ES-I3 (cell line): ENCODE results near the gene CLMP.

Experiments
- H3K36me3 ChIP-seq: 2 replicates; pipeline ENCODE4 v1.6.1; 2013; ENCODE audit warnings: mild to moderate bottlenecking, low read length, control low read depth, moderate library complexity; ENCODE audit not compliant: insufficient read depth
- H3K4me1 ChIP-seq: 2 replicates; pipeline ENCODE4 v1.6.1; 2013; ENCODE audit warnings: mild to moderate bottlenecking, control low read depth, low read length; ENCODE audit not compliant: insufficient read depth
- H3K9ac ChIP-seq: 2 replicates; pipeline ENCODE4 v1.6.1; 2013; ENCODE audit warnings: low read depth, mild to moderate bottlenecking, low read length, moderate library complexity
- H3K9me3 ChIP-seq: 2 replicates; pipeline ENCODE4 v1.6.1; 2013; ENCODE audit warnings: mild to moderate bottlenecking, low read length, moderate library complexity; ENCODE audit not compliant: control insufficient read depth, insufficient read depth

Gene CLMP, protein sequence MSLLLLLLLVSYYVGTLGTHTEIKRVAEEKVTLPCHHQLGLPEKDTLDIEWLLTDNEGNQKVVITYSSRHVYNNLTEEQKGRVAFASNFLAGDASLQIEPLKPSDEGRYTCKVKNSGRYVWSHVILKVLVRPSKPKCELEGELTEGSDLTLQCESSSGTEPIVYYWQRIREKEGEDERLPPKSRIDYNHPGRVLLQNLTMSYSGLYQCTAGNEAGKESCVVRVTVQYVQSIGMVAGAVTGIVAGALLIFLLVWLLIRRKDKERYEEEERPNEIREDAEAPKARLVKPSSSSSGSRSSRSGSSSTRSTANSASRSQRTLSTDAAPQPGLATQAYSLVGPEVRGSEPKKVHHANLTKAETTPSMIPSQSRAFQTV

DNA sequence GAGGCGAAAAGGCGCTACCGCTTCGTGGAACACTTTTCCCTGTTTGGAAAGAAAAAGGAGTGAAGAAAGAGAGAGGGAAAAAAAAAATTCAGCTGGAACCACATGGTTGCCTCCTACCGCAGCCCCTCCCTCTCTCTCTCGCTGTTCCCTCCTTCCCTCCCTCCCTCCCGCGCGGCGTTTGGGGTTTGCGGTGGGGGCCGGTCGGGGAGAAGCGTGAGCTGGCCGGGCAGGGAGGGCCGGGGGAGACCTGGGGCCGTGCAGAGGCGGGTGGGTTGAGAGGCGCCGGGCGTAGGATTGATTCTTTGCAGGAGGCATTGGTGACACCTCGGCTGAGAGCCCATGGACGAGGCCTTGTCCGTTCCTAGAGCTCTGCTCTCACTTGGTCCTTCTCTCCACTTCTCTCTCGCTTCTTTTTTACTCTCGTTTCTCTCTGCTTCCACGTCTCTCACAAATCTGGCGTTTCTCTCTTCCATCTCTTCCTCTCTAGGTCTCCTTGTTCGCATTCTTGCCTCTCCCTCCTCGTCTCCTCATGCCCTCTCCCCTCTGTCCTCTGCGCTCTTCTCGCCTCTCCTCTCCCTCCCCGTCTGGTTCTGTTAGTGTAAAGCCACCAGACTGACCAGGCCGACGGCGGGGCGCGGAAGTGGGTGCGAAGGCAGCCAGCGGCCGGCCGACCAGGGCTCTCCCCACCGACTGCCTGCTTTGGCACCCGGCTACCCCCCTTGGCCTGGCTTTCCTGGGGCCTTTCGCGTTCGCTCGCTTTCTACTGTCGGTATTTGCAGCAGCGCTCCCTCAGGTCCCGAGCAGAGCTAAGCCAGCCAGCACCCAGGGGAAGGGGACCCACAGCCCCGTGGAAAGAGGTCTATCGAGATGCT, at the start of gene CLMP:
TSS of gene CLMP (minus strand) at position 61 of the 872 bp plus-strand sequence. CDS start 308 bp downstream, outside the sequence.
- H3K9ac ChIP-seq = peak within 1 kb of the TSS; percentile 81
- H3K36me3 ChIP-seq = no peaks in the 10 kb centered on the region; the same call in 1 of the 2 replicates

DNA sequence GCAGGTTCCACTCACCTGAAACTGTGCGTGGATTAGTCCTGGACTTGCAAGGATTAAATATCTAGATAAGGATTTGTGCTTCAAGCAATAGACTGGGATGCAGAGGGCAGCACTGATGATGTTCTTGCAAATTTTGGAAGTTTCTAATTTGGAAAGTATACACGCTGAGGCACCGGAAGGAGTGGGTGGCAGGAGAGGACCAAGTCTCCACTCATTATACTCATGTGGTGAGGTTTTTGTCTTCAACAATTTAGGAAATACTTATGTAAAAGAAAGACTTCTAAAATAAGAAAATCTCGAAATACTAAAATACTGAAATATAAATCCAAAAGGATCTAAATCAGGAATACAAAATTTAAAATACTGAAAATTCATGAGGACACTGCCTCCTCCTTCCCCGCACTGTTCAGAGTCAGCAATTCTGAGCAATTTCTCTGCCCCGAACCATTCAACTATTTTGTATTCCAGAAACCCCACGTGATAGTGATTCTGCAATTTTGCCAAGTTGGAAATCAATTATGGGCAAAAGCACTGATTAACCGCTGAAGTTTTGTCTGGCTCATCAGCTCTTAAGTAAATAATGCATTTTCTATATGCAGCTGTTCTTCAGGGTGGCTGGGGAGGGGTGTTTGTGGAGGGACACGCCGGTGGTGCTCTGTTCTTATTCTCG, 47.0 kb upstream of the CLMP start:
- Histone ChIP-seq H3K36me3 (no peaks in the 10 kb centered on the region), H3K9me3 (no peaks in the 10 kb centered on the region), H3K9ac (no peak overlapping the region), H3K4me1 (peaks cover 15% of the 10 kb centered on the region)

More for the DNA sequence above, at the start of gene CLMP:
- Histone ChIP-seq H3K4me1 (peaks cover 32% of the 10 kb centered on the region), H3K9me3 (no peaks in the 10 kb centered on the region)

DNA sequence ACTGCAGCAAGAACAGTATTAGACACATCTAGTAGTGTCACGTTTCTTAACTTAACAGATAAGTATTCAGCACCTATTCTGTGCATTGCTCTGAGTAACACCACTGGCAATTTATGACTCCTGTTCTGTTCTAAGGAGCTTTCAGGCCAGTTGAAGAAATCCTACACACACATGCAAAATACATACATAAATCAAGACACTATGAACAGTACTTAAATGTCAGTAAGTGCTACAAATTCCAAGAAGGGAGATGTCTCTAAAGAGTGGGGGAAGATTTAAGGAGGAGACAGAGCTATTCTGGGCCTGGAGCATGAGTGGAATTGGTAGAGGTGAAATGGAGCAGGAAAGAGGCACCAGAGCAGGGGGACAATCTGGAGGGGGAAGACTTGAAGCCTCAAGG, 46.2 kb upstream of the CLMP start:
- H3K36me3 ChIP-seq = no peaks in the 10 kb centered on the region
- peaks cover 15% of the 10 kb centered on the region for H3K4me1 ChIP-seq
- no peak overlapping the region for H3K9ac ChIP-seq
- H3K9me3 ChIP-seq = no peaks in the 10 kb centered on the region

DNA sequence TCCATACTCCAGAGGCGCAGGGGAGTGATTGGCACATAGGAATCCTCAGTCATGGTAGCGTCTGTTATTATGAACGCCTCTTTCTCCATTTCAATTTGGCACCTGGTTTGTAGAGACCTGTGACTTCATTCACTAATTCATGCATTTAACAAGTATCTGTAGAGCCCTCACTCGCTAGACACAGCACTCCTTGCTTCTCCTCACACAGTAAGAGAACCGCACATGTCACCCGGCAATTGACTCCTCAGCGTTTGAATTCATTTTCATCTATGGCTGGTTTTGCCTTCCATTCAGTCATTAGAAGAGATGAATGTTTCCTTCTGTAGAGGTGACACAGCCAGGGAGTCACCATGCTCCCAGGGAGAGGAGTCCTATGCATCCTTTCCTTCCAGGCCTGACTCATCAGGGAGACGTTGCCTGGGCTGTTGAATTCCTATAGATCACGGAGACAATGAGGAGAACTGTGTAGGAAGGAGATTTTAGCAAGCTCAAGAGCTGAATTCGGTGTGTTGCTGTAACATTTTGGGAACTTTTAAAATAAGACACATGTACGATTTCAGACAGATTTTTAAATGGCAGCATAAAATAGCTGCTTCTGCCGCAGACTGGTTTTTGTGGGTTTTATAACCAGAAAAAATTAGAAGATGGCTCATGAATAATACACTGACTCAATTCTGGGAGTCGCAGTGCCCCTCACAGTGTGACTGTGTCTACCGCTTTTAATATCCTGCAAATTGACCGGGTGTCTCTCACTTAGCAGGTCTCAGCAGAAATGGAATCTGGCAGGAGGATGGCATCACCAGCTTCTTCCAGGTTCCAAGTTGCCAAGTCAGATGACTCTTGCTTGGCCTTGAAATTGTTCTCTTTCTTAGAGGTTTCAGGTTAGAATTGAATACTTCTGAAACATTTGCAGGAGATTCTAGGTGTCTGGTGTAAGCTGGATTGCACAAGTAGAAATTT, 44.4 kb upstream of the CLMP start:
- H3K4me1 ChIP-seq = peaks cover 13% of the 10 kb centered on the region
- H3K36me3 ChIP-seq = no peaks in the 10 kb centered on the region
- no peak overlapping the region for H3K9ac ChIP-seq
- no peaks in the 10 kb centered on the region for H3K9me3 ChIP-seq

DNA sequence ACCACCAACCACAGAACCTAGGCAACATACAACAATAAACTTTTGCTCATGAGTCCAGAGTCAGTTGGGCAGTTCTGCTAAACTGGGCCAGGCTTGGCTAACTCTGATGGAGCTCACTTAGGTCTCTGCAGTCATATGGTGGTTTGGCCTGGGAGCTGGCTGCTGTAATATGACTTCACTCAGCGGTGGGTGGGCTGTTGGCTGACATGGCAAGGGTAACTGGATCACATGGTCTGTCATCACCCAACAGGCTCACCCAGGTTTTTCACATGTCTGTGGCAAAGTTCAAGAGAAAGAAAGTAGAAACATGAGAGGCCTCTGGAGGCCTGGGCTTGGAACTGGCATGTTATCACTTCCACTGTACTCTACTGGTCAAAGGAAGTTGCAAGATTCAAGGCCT, 43.2 kb upstream of the CLMP start:
- H3K9ac ChIP-seq = no peak overlapping the region
- H3K9me3 ChIP-seq = no peaks in the 10 kb centered on the region
- H3K4me1 ChIP-seq = peaks cover 11% of the 10 kb centered on the region
- no peaks in the 10 kb centered on the region for H3K36me3 ChIP-seq

DNA sequence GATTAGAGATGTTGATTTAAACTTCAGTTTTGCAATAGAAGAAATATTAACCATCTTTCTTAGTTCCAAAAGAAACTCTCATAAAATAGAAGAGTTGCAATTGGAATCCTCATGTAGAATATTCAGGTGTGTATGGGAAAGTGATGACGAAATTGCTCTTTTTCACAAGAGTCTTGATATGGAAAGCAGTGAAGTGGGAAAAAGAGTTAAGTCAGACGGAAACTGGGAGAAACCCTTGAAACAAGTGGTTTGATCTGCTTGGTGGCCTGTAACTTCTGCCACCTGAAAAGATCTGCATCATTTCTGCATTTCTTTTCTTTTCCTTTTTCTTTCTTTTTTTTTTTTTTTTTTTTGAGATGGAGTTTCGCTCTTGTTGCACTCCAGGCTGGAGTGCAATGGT, 41.8 kb upstream of the CLMP start:
- no peaks in the 10 kb centered on the region for H3K9me3 ChIP-seq
- H3K9ac ChIP-seq = no peak overlapping the region
- H3K4me1 ChIP-seq = peaks cover 12% of the 10 kb centered on the region
- H3K36me3 ChIP-seq = no peaks in the 10 kb centered on the region

DNA sequence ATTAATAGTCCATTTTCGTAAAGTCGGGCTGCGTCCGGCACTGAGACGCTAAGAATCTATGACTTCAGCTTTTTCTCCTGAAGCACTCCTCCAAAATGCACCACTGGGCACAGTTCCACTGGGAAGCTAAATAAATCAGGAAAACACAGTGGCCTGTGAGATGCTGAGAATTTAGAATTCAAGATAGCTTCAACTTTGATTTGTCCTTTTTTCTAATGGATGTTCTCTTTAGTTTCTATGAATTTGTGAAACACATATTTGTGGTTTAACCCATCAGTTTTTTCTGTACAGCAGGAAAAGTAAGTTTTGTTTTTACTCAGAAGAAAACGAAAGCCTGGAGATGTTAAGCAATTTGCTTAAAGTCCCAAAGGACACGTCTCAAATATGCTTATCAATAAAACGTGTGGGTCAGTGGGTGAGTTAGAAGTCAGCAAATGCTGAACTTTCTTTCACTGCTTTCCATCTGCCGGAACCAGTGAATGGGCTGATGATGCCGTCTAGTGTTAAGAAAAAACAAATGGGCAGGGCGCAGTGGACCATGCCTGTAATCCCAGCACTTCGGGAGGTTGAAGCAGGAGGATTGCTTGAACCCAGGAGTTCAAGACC, 40.7 kb upstream of the CLMP start:
- Histone ChIP-seq H3K36me3 (no peaks in the 10 kb centered on the region), H3K9ac (no peak overlapping the region), H3K4me1 (peaks cover 17% of the 10 kb centered on the region), H3K9me3 (no peaks in the 10 kb centered on the region)

DNA sequence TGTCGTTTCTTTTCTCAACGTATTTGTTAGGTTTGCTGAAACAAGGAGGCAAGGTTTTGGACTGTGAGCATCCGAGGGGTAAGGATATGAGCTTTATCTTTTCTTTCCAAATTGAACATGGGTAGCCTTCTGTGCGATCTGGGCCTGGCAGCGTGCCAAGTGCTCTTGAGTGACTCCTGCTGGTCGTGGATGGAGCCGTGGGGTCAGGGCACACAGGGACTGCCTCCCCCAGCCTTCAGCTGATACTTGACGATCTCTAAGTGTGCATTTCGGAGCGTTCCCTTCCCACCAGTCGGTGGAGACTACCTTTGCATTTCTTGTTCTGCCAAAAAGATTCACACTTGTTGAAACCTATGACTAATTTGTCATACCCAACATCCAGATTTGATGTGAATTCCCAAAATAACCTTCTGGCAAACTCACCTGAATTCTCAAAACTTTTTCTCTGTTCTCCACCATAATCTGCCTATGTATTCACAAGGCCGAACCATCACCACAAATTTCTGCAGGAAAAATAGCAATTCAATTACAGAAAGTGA, 40.1 kb upstream of the CLMP start:
- H3K9ac ChIP-seq = no peak overlapping the region
- H3K36me3 ChIP-seq = no peaks in the 10 kb centered on the region
- H3K9me3 ChIP-seq = no peaks in the 10 kb centered on the region
- H3K4me1 ChIP-seq = peaks cover 17% of the 10 kb centered on the region

DNA sequence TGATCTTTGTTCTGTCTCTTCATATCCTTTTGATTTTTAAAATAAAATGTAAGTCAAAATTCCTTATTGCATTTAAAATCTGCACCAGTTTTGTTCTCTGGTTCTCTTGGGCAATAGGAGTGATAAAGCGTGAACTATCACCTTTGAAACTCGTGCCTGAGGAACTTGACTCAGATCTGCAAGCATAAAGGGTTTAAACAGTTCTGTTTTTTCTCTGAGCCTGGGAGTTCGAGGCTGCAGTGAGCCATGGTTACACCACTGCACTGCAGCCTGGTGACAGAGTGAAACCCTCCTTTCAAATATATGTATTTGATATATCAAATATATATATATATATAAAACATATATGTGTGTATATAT, 38.9 kb upstream of the CLMP start:
- no peak overlapping the region for H3K9ac ChIP-seq
- peaks cover 12% of the 10 kb centered on the region for H3K4me1 ChIP-seq
- H3K9me3 ChIP-seq = no peaks in the 10 kb centered on the region
- no peaks in the 10 kb centered on the region for H3K36me3 ChIP-seq

DNA sequence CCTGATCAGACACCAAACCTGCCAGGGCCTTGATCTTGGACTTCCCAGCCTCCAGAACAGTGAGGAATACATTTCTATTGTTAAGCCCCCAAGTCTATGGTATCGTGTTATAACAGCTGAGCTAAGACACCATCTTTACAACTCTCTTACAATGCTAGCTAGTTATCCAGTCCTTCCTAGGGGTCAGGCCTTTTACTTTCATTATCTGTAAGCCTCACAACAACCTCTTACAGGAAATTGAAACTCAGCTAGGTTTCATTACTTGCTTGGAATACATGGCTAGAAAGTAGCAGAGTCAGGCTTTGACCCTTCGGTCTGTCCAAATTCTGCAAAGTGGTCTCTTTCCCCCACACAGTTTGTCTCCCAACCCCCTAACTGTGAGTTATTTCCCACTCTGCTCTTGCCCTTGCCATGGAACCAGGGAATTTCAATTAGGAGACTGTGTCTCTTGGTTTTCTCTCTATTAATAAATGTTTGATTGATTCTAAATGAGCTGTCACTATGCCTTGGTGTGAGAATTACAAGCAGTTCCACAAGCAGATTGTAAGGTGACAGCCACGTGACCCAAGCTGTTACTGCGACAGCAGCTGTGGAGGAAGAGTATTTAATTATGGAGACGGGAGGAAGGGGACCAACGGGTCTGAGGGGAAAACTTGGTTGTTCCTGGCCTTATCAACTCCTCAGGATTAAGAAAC, 38.4 kb upstream of the CLMP start:
- Histone ChIP-seq H3K4me1 (peaks cover 16% of the 10 kb centered on the region), H3K36me3 (no peaks in the 10 kb centered on the region), H3K9ac (no peak overlapping the region), H3K9me3 (no peaks in the 10 kb centered on the region)

DNA sequence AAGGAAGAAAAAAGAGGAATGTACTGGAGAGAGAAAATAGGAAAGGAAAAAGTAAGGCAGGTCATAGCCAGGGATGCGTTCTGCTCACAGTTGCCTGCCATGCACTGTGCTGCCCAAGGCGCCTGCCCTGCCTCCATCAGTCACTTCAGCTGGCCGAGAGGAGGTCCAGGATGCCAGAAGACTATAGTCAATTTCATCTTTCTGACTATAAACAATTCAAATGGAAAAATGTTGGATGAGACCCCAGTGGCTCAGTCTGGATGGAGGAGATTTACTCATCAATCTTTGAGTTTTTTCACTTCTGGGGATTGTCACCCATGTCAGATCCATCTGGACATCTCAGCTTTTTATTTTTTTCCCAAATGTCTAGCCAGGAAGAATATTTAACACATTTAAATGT, 36.7 kb upstream of the CLMP start:
- Histone ChIP-seq H3K9ac (no peak overlapping the region), H3K4me1 (peaks cover 28% of the 10 kb centered on the region), H3K36me3 (no peaks in the 10 kb centered on the region), H3K9me3 (no peaks in the 10 kb centered on the region)

DNA sequence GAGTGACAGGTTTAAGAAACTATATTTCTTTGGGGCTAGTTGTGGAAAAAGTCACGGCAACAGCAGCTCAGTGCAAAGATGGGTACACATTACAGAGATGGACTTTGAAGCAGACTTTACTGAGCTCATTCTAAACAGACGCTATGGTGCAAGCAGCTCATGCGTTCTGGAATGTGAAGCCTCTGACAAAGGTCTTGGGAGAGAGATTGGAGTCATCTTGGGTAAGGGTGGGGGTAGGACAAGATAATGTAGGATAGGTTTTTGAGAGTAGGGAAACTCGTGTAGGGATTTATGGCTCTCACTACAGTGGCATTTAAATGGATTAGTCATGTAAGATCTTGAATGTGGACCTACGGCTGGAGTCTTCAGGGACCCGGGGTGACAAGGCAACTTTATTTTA, 36.2 kb upstream of the CLMP start:
- no peaks in the 10 kb centered on the region for H3K36me3 ChIP-seq
- no peaks in the 10 kb centered on the region for H3K9me3 ChIP-seq
- no peak overlapping the region for H3K9ac ChIP-seq
- H3K4me1 ChIP-seq = peaks cover 28% of the 10 kb centered on the region

DNA sequence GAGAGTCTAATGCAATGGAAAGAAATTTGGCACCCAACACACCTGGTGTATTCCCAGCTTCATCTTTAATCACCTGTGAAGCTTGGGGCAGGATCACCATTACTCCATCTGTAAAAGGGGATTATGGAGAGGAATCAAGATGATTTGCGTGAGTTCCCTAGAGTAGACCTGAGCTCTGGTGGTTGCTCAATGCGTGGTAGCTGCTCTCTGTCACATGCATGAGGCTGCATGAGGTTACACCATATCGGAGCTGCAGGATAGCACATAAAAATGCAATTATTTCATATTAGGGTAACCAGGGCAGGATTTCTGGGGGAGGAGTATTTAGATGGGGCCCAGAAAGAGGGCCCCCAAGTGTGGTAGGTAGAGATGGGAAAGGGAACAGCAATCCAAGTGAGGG, 35.3 kb upstream of the CLMP start:
- peaks cover 28% of the 10 kb centered on the region for H3K4me1 ChIP-seq

More for the DNA sequence above, 35.3 kb upstream of the CLMP start:
- H3K36me3 ChIP-seq = no peaks in the 10 kb centered on the region
- H3K9ac ChIP-seq = no peak overlapping the region
- H3K9me3 ChIP-seq = no peaks in the 10 kb centered on the region
